Measurements from ENCODE around the gene SCLT1.

SCLT1 gene

GRCh38 chr4:129098531-129099001, 5.2 kb upstream of the SCLT1 start:
- TF ChIP-seq CEBPB (IDR thresholded peaks at IDR 0.05) (no peak), CREB1 (IDR thresholded peaks at IDR 0.05; ENCODE audit: low read depth) (no peak), TEAD4 (IDR thresholded peaks at IDR 0.05) (no peak), RAD21 (IDR thresholded peaks at IDR 0.05; ENCODE audit: low read depth) (no peak), FOXM1 (IDR thresholded peaks at IDR 0.05; ENCODE audit: borderline replicate concordance, low read depth) (no peak), TAF1 (IDR thresholded peaks at IDR 0.05; ENCODE audit: low read depth) (no peak), YY1 (IDR thresholded peaks at IDR 0.05; ENCODE audit: low read depth) (no peak), MAX (IDR thresholded peaks at IDR 0.05) (no peak), EGR1 (IDR thresholded peaks at IDR 0.05) (no peak), EP300 (IDR thresholded peaks at IDR 0.05; ENCODE audit: borderline replicate concordance) (no peak), REST (IDR thresholded peaks at IDR 0.05; ENCODE audit: low read depth) (no peak), ZBTB7A (IDR thresholded peaks at IDR 0.05; ENCODE audit: low read depth) (no peak), TCF12 (IDR thresholded peaks at IDR 0.05; ENCODE audit: low read depth) (no peak), NFIC (IDR thresholded peaks at IDR 0.05) (no peak)
- TF ChIP-seq, protein P1, sequence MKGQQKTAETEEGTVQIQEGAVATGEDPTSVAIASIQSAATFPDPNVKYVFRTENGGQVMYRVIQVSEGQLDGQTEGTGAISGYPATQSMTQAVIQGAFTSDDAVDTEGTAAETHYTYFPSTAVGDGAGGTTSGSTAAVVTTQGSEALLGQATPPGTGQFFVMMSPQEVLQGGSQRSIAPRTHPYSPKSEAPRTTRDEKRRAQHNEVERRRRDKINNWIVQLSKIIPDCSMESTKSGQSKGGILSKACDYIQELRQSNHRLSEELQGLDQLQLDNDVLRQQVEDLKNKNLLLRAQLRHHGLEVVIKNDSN (IDR thresholded peaks at IDR 0.05): no peak

- no peak for TF ChIP-seq TCF12 (IDR thresholded peaks at IDR 0.05; ENCODE audit: low read depth)
- TF ChIP-seq MAX (IDR thresholded peaks at IDR 0.05): 0 out of 2 replicates have a peak, but pooled peaks have one; percentile 12
- no peak for TF ChIP-seq RAD21 (IDR thresholded peaks at IDR 0.05; ENCODE audit: low read depth)
- peak; percentile 50; the same call in 1 of the 2 replicates for TF ChIP-seq TAF1 (IDR thresholded peaks at IDR 0.05; ENCODE audit: low read depth)
Observed at GRCh38 chr4:129095811-129096454, 2.6 kb upstream of the SCLT1 start, which contains the start of gene C4orf33. C4orf33 (plus strand) TSS chr4:129096152; CDS start chr4:129102611, 6,459 bp downstream.

DNA sequence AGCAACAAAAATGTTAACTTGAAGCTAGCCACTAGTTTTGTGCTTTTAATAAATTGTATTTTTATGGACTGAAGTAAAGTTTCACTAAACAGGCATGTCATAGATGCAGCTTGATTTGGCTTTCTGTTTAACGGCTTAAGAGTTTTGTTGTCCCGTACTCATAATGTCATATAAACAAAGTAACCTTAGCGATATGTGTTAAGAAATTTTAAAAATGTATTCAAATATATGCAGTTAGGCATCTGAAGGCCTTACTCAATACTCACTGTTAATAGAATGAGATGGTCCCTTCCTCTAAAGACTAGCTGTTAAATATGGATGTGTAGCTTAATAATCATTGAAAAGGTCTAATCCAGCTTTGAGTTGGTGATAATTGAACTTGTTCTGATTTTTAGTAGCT, 1.0 kb upstream of the SCLT1 start:
- TF ChIP-seq RAD21 (IDR thresholded peaks at IDR 0.05; ENCODE audit: low read depth): no peak
- TF ChIP-seq NFIC (IDR thresholded peaks at IDR 0.05): no peak
- TF ChIP-seq EP300 (IDR thresholded peaks at IDR 0.05; ENCODE audit: borderline replicate concordance): no peak
- TF ChIP-seq TEAD4 (IDR thresholded peaks at IDR 0.05): no peak
- TF ChIP-seq MAX (IDR thresholded peaks at IDR 0.05): no peak
- no peak for TF ChIP-seq FOXM1 (IDR thresholded peaks at IDR 0.05; ENCODE audit: borderline replicate concordance, low read depth)
- no peak for TF ChIP-seq REST (IDR thresholded peaks at IDR 0.05; ENCODE audit: low read depth)
- TF ChIP-seq, protein P1 (IDR thresholded peaks at IDR 0.05): no peak
- TF ChIP-seq TCF12 (IDR thresholded peaks at IDR 0.05; ENCODE audit: low read depth): no peak
- no peak for TF ChIP-seq YY1 (IDR thresholded peaks at IDR 0.05; ENCODE audit: low read depth)
- TF ChIP-seq TAF1 (IDR thresholded peaks at IDR 0.05; ENCODE audit: low read depth): no peak
- no peak for TF ChIP-seq ZBTB7A (IDR thresholded peaks at IDR 0.05; ENCODE audit: low read depth)

GRCh38 chr4:129092631-129093190, 628 bp downstream of the SCLT1 start:
- TF ChIP-seq YY1 (IDR thresholded peaks at IDR 0.05; ENCODE audit: low read depth) (no peak), FOXM1 (IDR thresholded peaks at IDR 0.05; ENCODE audit: borderline replicate concordance, low read depth) (no peak), EP300 (IDR thresholded peaks at IDR 0.05; ENCODE audit: borderline replicate concordance) (no peak), NFIC (IDR thresholded peaks at IDR 0.05) (no peak), CREB1 (IDR thresholded peaks at IDR 0.05; ENCODE audit: low read depth) (no peak), EGR1 (IDR thresholded peaks at IDR 0.05) (no peak), MAX (IDR thresholded peaks at IDR 0.05) (no peak), ZBTB7A (IDR thresholded peaks at IDR 0.05; ENCODE audit: low read depth) (no peak), CEBPB (IDR thresholded peaks at IDR 0.05) (no peak), RAD21 (IDR thresholded peaks at IDR 0.05; ENCODE audit: low read depth) (no peak), TEAD4 (IDR thresholded peaks at IDR 0.05) (no peak), TAF1 (IDR thresholded peaks at IDR 0.05; ENCODE audit: low read depth) (no peak), TCF12 (IDR thresholded peaks at IDR 0.05; ENCODE audit: low read depth) (no peak), REST (IDR thresholded peaks at IDR 0.05; ENCODE audit: low read depth) (no peak)
- TF ChIP-seq, protein P1 (IDR thresholded peaks at IDR 0.05): no peak

All from Ishikawa (cell line).